Stomach smooth muscle (tissue), 2 donors: Measurements from ENCODE around the gene ZNF775.

Experiments
- H3K27ac ChIP-seq: one replicate; pipeline ENCODE4 v1.7.0; 2013; ENCODE audit warnings: mild to moderate bottlenecking, low read length, inconsistent platforms
- H3K27me3 ChIP-seq, 2 donors: one replicate each; pipeline ENCODE4 v1.7.0; 2013; ENCODE audit warnings: low read length in 2 of 2; ENCODE audit not compliant: insufficient read depth in 2 of 2, control insufficient read depth in 1 of 2
- H3K36me3 ChIP-seq, 2 donors: one replicate each; pipeline ENCODE4 v1.7.0; 2013; ENCODE audit warnings: low read length in 2 of 2; ENCODE audit not compliant: control insufficient read depth in 2 of 2, insufficient read depth in 2 of 2
- H3K4me1 ChIP-seq: one replicate; pipeline ENCODE4 v1.7.0; 2013; ENCODE audit warnings: low read length; ENCODE audit not compliant: control insufficient read depth, insufficient read depth
- H3K4me3 ChIP-seq, 2 donors: one replicate each; pipeline ENCODE4 v1.7.0; 2013; ENCODE audit warnings: low read length in 2 of 2
- H3K9ac ChIP-seq, 2 donors: one replicate each; pipeline ENCODE4 v1.7.0; 2013; ENCODE audit warnings: low read length in 2 of 2, mild to moderate bottlenecking in 1 of 2
- H3K9me3 ChIP-seq, 2 donors: one replicate each; pipeline ENCODE4 v1.7.0; 2013; ENCODE audit warnings: low read length in 2 of 2; ENCODE audit not compliant: control insufficient read depth in 2 of 2
- donor health status: healthy.
- donor health status: Pancreatic carcinoma.

The ZNF775 gene

GRCh38 chr7:150396851-150397260, 17.7 kb downstream of the ZNF775 start:
- H3K9me3 ChIP-seq: no peaks in the 10 kb centered on the region
- no peak overlapping the region for H3K4me3 ChIP-seq
- peaks cover 8 to 10% of the 10 kb centered on the region in 2 donors for H3K36me3 ChIP-seq
- no peak overlapping the region for H3K9ac ChIP-seq
- H3K27me3 ChIP-seq: no peaks in the 10 kb centered on the region
- H3K27ac ChIP-seq: no peak overlapping the region
- no peaks in the 10 kb centered on the region for H3K4me1 ChIP-seq

DNA sequence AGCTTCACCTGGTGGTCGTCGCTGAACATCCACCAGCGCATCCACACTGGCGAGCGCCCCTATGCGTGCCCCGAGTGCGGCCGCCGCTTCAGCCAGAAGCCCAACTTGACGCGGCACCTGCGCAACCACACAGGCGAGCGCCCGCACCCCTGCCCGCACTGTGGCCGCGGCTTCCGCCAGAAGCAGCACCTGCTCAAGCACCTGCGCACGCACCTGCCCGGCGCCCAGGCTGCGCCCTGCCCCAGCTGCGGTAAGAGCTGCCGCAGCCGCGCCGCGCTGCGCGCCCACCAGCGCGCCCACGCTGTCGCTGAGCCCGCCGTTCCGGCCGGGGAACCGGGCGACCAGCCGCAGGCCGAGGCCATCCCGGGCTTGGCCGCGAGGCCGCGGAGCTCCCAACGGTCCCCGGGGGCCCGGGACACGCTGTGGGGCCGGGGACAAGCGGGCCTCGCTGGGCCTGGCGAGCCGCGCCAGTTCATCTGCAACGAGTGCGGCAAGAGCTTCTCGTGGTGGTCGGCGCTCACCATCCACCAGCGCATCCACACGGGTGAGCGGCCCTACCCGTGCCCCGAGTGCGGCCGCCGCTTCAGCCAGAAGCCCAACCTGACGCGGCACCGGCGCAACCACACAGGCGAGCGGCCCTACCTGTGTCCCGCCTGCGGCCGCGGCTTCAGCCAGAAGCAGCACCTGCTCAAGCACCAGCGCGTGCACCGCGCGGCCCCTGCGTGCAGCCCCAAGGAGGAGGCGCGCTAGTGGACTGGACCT, 18.4 kb downstream of the ZNF775 start:
- H3K27me3 ChIP-seq: no peaks in the 10 kb centered on the region
- H3K4me3 ChIP-seq: no peak overlapping the region
- H3K4me1 ChIP-seq: no peaks in the 10 kb centered on the region
- H3K36me3 ChIP-seq: peaks cover 8 to 10% of the 10 kb centered on the region in 2 donors
- H3K9ac ChIP-seq: no peak overlapping the region
- H3K27ac ChIP-seq: no peak overlapping the region
- no peaks in the 10 kb centered on the region for H3K9me3 ChIP-seq

GRCh38 chr7:150398108-150398964, 19.2 kb downstream of the ZNF775 start:
- Histone ChIP-seq H3K4me3 (no peak overlapping the region), H3K27ac (no peak overlapping the region), H3K9me3 (no peaks in the 10 kb centered on the region), H3K4me1 (no peaks in the 10 kb centered on the region), H3K27me3 (no peaks in the 10 kb centered on the region), H3K9ac (no peak overlapping the region), H3K36me3 (peaks cover 8 to 10% of the 10 kb centered on the region in 2 donors)

GRCh38 chr7:150398965-150399320, 19.8 kb downstream of the ZNF775 start:
- Histone ChIP-seq H3K27ac (no peak overlapping the region), H3K36me3 (peaks cover 8 to 10% of the 10 kb centered on the region in 2 donors), H3K27me3 (no peaks in the 10 kb centered on the region), H3K9ac (no peak overlapping the region), H3K9me3 (no peaks in the 10 kb centered on the region), H3K4me3 (no peak overlapping the region), H3K4me1 (peaks cover 5% of the 10 kb centered on the region)

DNA sequence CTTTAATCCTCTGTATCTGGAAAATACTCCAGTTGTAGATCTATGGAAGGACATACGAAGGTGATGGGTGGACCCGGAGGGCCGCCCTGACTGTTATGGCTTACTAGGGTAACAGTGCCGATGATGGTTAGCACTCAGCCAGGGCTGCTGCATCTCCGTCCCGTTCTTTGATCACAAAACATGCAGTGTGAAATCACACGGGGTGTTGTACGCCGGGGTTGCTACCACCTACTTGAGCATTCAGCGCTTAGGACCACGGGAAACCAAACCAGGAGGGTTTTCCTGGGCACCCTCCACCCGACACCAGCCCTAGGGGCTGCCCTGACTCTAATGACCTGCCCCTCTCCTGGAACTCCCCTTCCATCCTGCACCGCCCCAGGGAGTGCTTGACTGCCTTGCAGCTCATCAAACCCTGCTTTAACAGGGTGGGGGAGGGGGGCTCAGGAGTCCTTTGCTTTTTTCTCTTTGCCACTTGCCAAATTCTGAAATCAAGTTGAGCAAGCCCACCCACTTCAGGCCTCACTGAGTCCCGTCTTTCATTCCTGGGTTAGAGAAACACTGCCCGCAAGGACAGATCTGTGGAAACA, 20.4 kb downstream of the ZNF775 start:
- no peak overlapping the region for H3K9ac ChIP-seq
- no peak overlapping the region for H3K4me3 ChIP-seq
- no peak overlapping the region for H3K27ac ChIP-seq
- peaks cover 8 to 10% of the 10 kb centered on the region in 2 donors for H3K36me3 ChIP-seq
- peaks cover 11% of the 10 kb centered on the region for H3K4me1 ChIP-seq
- no peaks in the 10 kb centered on the region for H3K27me3 ChIP-seq
- H3K9me3 ChIP-seq: no peaks in the 10 kb centered on the region

- Histone ChIP-seq H3K9ac (peak overlapping the region in 1 of 2 donors; percentile 21), H3K36me3 (peaks cover 8 to 10% of the 10 kb centered on the region in 2 donors), H3K4me1 (peaks cover 12% of the 10 kb centered on the region)
Observed at GRCh38 chr7:150400008-150400787, 21.1 kb downstream of the ZNF775 start.

GRCh38 chr7:150400788-150401423, 21.8 kb downstream of the ZNF775 start:
- no peaks in the 10 kb centered on the region for H3K27me3 ChIP-seq
- H3K4me1 ChIP-seq: peaks cover 15% of the 10 kb centered on the region
- H3K9ac ChIP-seq: peak overlapping the region in 1 of 2 donors; percentile 21
- H3K36me3 ChIP-seq: peaks cover 8 to 9% of the 10 kb centered on the region in 2 donors
- no peak overlapping the region for H3K27ac ChIP-seq
- no peaks in the 10 kb centered on the region for H3K9me3 ChIP-seq
- H3K4me3 ChIP-seq: no peak overlapping the region

More at GRCh38 chr7:150400008-150400787, 21.1 kb downstream of the ZNF775 start:
- Histone ChIP-seq H3K27me3 (no peaks in the 10 kb centered on the region), H3K27ac (no peak overlapping the region), H3K4me3 (no peak overlapping the region), H3K9me3 (no peaks in the 10 kb centered on the region)

GRCh38 chr7:150401424-150401790, 22.3 kb downstream of the ZNF775 start:
- Histone ChIP-seq H3K9me3 (no peaks in the 10 kb centered on the region), H3K27me3 (no peaks in the 10 kb centered on the region), H3K9ac (no peak overlapping the region), H3K27ac (no peak overlapping the region), H3K4me3 (no peak overlapping the region), H3K36me3 (peaks cover 8% of the 10 kb centered on the region in 2 donors), H3K4me1 (peaks cover 20% of the 10 kb centered on the region)

- peaks cover 27% of the 10 kb centered on the region for H3K4me1 ChIP-seq
Observed at GRCh38 chr7:150401861-150402631, 22.9 kb downstream of the ZNF775 start.

More at GRCh38 chr7:150401861-150402631, 22.9 kb downstream of the ZNF775 start:
- Histone ChIP-seq H3K27ac (no peak overlapping the region), H3K36me3 (peaks cover 8% of the 10 kb centered on the region in 2 donors), H3K9ac (no peak overlapping the region), H3K27me3 (no peaks in the 10 kb centered on the region), H3K9me3 (no peaks in the 10 kb centered on the region), H3K4me3 (no peak overlapping the region)
